Stimulated activated CD8-positive, alpha-beta memory T cell treated with anti-CD3 and anti-CD28 coated beads, Interleukin-12 subunit alpha, Interleukin-12 subunit beta, amount 100 ng/mL, for 24 hours (primary cell): ENCODE measurements around the gene GRM3.
"Not testable (repeated sequence)": the region's sequence is repeated elsewhere in the genome, so short reads cannot be mapped to it uniquely, and the experiment has no call there.

Experiments used
- DNase-seq: peaks from one replicate; pipeline ENCODE4 v3.0.0-alpha.2; 2020; ENCODE audit errors: extremely low read depth

Gene GRM3

DNA sequence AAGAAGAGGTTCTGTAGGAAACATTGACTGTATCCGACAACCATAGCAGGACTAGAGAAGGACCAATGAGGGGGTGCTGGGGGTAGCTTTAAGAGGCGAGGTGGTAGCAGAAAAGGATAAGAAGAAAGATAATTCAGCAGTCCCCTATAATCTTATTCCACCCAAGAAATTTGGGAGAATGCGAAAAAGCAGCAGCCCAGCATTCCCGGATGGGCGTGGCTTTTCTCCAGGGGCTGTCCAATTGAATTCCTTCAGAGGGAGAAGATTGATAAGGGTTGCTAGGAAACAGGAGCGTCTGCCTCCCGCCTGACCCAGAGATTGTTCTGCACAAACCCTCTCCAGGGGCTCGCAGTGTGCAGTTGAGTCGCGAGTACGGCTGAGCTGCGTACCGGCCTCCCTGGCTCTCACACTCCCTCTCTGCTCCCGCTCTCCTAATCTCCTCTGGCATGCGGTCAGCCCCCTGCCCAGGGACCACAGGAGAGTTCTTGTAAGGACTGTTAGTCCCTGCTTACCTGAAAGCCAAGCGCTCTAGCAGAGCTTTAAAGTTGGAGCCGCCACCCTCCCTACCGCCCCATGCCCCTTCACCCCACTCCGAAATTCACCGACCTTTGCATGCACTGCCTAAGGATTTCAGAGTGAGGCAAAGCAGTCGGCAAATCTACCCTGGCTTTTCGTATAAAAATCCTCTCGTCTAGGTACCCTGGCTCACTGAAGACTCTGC is at the start of gene GRM3:
GRM3 (plus strand) TSS at position 349 of the 721 bp plus-strand sequence. CDS start 121,237 bp downstream, outside the sequence.
- no peak for DNase-seq

DNA sequence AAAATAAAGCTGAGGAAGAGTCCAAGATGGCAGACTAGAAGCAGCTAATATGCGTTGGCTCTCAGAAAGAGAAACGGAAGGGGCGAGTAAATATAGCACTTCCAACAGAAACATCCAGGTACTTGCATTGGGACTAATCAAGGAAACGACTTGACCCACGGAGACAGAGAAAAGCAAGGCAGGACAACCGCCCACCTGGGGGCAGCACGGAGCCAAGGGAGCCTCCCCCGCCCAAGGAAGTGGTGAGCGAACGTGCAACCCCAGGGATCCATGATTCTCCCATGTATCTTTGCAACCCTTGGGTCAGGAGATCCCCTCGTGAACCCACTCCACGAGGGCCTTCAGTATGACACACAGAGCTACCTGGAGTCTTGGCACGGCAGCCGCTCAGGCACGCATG is 45.4 kb upstream of the GRM3 start:
- DNase-seq: no peak

DNA sequence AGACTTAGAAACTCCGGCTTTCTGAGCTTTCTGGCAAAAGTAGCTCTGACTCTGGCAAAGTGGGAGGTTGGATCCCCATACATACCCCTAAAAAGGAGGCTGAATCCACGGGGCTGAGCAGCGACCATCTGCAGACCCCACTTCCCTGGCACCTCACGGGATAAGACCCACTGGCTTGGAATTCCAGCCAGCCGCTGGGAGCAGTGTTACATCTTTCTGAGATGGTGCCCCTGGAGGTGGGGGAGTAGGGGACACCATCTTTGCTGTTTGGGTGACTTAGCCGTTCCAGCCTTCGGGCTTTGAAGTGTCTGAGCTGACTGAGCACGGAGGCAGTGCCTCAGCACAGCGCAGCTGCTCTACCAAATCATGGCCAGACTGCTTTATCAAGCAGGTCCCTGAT is 45.0 kb upstream of the GRM3 start:
- no peak for DNase-seq

DNA sequence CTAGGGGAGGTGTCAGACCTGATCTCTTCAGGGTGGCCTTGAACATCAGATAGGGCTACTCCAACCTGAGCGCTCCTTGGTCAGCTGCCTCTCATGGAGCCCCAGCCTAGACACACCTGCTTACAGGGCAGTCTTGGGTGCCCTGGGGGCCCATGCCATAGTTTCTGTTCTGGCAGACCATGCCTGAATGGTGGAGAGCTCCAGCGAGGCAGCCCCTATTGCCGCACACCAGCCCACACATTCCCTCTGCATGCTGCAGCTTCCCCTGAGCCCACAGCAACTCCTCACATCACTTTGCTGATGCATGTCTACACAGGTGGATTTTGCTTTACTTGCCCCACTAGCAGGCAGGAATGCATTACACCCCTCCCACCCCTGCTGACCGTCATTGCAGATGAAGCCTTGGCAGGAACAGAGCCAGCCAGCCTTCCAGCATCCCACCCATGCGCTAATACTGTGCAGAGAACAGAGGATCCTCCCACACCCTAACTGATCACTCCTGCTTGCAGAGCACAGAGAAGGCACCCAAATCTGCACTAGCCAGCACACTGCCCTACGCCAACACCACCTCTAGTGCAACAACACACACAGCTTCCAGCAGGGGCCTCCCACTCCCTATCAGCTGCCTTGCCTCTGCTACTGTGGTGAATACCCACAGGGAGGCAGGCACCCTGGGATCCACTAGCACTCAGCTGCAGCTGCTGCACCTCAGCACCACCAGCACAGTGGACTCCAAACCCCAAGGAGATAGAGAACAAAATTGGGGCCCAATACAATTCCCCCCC is 43.0 kb upstream of the GRM3 start:
- no peak for DNase-seq

DNA sequence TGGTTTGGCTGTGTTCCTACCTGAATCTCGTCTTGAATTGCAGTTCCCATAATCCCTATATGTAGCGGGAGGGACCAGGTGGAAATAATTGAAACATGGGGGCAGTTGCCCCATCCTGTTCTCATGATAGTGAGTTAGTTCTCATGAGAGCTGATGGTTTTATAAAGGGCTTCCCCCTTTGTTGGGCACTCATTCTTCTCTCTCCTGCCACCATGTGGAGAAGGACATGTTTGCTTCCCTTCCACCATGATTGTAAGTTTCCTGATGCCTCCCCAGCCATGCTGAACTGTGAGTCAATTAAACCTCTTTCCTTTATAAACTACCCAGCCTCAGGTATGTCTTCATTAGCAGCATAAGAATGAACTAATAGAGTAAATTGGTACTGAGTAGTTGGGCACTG is 28.0 kb upstream of the GRM3 start:
- not testable (repeated sequence) for DNase-seq

DNA sequence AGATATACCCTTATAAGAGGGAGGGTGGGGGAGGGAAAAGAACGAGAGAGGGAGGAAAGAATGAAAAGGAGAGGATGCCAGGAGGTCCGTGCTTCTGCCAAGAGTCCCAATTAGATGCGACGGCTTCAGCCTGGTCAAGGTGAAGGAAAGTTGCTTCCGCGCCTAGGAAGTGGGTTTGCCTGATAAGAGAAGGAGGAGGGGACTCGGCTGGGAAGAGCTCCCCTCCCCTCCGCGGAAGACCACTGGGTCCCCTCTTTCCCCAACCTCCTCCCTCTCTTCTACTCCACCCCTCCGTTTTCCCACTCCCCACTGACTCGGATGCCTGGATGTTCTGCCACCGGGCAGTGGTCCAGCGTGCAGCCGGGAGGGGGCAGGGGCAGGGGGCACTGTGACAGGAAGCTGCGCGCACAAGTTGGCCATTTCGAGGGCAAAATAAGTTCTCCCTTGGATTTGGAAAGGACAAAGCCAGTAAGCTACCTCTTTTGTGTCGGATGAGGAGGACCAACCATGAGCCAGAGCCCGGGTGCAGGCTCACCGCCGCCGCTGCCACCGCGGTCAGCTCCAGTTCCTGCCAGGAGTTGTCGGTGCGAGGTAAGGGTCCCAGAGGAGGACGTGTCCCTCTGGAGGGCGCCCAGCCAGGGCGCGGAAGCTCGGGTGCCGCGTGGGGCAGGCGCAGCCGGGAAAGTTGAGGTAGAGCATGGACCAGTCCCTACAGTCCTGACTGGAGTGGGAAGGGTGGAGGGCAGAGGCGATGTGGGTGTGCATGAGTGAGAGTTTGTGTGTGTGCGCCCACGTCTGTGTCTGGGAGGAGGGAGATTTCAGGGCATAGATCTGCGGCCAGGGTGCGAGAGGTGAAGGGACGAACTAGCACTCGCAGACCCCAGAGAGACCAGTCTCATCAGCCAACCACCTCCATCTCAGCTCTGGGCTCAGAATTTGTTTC is 844 bp downstream of the GRM3 start:
- DNase-seq: no peak

DNA sequence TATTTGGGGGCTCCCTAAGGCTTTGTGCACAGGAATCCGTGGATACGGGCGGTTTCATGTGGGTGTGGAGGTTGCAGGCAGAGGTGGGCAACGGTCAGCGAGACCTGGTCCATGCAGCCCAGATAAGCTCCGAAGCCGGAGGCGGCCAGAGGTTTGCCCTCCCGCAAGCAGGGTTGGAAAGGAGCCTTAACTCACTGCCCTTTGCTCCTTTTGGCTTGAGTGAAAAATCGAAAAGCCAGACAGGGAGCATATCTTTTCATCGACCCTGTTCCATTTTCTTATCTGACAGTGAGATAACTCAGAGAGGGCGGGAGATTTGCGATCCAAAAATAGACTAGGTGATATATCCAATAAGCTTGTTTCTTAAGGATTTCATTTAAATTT is 1.5 kb downstream of the GRM3 start:
- DNase-seq: no peak

DNA sequence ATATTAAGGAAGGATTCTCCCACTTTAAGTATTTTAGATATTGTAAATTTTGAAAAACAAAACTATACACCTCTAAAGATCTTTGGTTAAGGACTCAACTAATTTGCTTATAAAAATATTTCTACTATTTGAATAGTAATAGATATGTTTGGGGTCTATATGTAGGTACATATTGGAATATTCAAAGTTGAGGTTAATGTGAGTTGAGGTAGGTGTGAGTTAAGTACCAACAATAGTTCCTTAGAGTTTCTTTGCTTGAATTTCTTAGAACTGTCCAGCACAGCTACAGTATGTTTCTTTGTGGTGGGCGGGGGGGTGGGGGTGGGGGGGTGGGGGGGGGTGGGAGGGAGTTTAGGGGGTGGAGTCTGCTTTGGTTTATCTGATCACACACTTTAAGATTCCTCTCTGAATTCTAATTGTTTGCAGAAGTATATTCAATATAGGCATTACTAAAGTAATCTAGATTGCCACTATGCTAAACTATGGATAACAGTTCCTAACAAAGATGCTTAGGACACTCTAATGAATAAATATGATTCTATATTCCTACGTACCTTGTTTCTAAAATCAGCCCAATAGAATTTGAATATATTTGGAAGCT is 2.1 kb downstream of the GRM3 start:
- no peak for DNase-seq

DNA sequence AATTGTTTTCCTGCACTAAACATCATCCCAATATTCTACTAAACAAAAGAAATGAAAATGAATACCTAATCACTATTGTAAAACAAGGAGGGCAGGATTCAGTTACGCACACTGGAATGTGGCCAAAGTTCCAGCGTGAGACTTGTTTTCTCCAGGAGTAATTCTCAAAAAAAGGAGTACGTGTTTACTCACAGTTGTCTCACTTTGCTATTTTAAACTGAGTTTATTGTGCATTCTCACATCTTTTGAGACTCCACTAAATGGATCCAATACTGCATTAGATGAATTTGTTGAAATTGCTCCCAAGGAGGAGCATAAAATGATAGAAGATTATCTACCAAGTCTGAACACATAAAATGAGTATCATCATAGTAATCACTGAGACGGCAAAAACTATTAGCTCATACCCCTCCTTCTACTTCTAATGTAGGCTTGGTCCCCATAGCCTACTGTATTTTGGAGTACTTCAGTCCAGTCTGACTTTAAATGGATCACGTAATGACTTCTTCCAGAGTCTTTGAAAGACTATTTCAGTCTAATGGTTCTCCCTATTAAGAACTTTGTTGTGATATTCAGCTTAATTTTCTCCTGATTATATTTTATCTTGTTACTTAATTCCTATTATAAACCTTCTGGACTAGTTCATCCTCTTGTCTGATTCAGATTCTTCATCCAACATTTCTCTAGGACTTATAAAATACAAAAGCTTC is 3.8 kb downstream of the GRM3 start:
- DNase-seq: no peak

DNA sequence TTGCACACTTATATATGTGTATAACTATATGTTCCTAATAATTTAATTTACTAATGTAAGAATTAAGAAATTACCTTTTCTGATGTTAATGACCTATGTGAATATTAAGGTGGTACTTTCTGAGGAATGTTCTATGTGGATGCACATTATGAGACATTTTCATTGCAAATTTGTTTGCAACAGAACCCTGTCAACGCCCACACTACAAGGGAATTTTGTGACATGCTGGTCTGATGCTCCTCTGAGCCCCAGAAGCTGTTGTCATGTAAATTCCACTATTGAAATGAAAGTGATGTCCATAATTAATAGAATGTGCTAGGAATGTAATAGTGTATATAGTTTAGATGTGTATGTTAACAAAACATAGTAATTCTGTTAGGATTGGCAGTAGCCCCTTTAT is 4.5 kb downstream of the GRM3 start:
- DNase-seq: no peak

DNA sequence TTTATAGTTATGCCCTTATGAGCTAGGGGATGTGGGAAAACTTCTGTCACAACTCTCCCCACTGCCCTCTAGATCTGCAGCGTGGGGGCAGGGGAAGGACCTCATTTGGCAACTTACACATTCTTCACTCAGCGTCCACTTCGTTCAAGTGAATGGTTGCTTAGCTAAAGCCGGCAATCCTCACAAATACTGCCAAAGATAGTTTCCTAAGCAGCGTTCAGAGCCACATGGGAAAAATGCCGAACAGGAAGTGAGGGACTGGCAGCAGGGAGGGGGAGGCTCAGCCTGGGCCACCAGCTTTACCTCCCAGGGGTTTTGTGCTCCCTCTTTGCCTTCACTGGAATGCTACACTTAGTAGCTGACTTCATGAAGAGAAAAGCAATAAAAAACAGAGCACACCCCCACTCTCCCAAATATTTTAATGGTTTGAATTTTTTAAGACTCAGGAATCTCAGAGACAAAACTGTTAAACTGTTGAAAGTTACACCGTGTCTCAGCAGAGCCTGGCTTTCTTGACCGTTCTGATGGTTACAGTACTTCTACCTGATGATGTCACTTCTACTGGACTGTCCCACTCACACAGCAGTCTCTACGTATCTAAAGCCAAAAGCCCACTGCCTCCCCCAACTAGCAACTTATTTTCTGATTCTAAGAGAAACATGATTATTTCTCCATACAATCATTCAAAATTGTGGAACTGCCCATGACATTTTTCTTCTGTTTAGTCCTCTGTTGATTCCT is 10.4 kb downstream of the GRM3 start:
- DNase-seq: no peak

DNA sequence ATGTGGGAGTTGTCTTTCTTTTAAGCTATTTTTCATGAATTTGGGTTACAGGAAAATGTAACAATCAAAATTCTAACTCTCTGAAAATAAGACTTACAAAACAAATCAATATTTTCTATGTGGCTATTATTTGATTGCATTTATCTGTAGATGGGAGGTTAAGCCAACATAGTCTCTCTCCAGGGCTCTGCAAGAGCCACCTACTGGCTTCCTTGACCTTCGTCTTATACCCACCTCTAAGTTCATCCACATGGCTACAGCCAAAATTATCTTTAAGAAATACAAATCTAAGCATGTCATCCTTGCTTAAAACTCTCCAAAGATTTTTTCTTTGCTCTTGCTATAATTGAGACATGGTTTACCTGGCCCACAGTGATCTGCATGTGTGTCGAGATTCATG is 14.2 kb downstream of the GRM3 start:
- DNase-seq: no peak

DNA sequence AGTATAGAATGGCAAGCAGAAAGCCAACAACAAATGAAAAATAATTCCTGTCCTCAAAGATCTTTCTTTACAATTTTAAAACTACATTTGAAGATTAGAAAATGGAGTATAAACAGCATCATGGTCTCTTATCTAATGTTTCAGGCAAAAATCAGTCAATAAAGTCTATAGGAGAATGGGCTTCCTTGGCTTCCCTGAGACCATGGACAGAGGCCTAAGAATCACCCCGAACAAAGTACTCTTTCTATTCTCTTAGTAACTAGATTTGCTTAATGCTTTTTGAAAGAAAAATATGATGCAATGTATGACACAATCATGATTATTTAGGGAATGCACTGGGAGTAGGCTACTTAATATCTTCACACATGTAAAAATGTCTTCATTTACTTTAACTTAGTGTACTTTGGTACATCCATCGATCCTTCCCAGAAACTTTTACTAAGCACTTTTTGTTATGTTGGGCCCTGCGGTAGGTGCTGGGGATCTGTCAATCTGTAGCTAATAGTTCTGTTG is 17.3 kb downstream of the GRM3 start:
- no peak for DNase-seq

DNA sequence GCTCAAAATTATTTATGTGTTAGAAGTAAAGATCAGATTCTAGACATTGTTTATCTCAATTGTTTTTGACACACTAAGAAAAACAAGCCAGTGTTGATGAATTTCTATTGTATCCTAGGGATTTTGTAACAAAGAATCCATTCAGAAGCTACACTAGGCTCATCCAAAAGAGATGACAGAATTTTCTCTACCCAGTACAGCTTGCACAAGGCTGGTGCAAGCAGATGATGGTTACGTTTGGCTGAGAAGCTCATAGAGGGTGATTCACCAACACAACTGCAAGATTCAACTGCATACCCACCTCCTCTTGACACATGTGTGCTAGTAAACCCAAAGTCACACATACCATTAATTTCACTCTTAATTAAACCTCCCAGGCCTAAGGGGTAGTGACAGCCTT is 20.8 kb downstream of the GRM3 start:
- DNase-seq: no peak

DNA sequence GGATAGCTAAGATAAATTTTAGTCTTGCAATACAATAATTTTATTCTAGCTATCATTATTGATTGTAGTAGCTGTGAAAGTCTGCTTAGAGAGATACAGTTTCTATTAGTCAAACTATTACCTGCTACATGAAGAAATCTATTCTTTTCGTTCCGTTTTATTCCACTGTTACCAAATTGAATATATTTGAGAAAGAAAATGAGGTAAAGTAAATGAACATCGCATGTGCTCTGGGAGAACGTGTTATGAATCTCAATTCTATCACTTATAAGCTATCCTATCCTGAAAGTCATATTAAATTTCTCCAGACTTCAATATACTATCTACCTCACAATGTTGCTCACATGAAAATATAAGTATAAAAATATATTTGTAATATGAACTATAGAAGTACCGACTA is 21.3 kb downstream of the GRM3 start:
- DNase-seq: no peak

DNA sequence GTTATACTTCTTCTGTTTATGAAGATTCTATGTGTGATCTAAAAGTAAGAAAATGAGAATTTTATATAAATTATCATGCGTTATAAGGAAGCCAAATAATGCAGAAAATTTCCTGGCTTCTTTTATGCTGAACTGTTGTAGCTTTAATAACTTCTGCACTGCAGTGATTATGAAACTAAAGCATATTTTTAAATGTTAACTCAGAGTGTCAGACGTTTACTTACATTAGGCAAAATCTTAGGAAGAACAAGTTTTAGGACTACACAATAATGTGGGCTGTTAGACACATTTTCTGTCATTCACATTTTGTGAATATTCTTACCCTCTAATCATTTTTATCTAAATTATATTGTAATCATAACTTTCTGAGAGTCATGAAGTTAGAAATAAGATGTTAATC is 22.0 kb downstream of the GRM3 start:
- DNase-seq: no peak

DNA sequence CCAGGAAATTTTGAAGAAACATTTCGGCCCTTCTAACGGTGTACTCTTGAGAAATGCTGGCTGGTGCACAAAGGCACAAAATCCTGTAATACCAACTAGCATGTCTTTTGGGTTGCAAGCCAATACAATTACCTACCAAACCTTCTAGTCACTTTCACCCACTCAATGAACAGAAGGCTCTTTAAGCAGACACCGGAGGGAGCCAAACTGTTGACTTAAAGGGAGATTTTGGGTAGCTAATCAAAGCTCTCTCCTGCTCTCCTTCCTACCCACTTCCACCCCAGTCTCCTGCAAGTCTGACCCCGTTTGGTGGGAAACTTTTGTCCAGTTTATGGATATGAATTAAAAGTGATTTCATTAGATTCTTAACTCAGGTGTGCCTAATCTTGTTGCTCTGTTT is 24.0 kb downstream of the GRM3 start:
- DNase-seq: no peak

DNA sequence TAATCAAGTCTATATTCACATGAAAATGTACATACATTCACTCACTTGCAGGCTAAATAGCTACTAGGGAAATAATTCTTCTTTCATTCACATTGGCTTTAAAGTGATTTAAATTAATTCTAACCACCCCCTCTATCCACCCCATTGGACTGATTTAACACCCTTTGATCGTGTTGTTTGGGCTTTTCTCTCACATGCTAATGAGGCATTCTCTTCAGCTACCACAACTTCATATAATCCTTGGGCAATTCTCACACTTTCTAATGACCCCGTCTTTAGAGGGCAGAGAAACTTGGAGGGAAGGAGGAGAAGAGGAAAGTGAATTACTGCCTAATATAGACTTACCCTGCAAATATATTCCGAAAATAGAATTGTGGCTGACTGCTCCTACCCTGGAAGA is 24.6 kb downstream of the GRM3 start:
- DNase-seq: no peak

DNA sequence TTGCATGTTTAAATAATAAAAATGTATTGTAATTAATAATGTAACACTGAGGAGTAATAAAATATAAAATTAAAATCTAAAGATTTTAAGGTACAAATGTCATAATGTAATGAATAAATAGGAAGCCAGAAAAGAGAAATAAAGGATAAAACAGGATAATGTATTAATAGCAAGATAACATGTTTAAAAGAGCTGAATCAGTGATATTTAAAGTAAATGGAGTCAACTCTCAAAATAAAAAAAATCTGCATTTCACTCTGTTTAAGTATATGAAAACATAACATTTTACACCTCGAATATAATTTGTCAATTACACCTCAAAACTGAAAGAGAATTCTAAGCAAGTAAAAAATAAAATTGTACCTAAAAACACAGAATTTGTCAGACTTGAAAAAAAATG is 44.1 kb downstream of the GRM3 start:
- no peak for DNase-seq

DNA sequence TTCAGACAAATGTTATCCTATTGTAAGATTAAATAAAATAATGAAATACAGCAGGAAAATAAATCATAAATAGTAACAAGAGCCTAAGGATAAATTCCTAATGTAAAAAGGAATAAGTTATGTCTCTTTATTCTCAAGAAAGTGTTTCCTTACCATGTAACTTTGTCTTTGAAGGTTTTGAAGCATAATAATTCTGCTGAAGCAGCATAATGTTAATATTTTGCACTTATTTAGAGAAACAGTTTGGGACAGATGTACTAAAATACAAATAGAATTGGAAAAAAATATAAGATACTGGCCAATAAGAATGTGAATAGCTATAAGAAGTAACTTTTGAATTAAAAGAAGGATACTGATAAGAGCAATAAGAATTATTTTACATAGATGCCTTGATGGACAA is 45.7 kb downstream of the GRM3 start:
- no peak for DNase-seq
